ENCODE measurements around the gene LMO1.

GRCh38 chr11:8288166-8288772, 24.6 kb upstream of the LMO1 start:
- TF ChIP-seq POLR2A (IDR thresholded peaks at IDR 0.05): no peak
- no peak for TF ChIP-seq CTCF (IDR thresholded peaks at IDR 0.05)
